ENCODE results near the gene RFESD.

The RFESD gene

GRCh38 chr5:95621839-95622629 is 24.5 kb upstream of the RFESD start:
- H3K27me3 ChIP-seq, result peaks cover 60% of the 10 kb centered on the region
- no peak overlapping the region for H3K27ac ChIP-seq
- no peaks in the 10 kb centered on the region for H3K36me3 ChIP-seq
- no peak for TF ChIP-seq CTCF (IDR thresholded peaks at IDR 0.05)
- H3K4me3 ChIP-seq (ENCODE audit: low read depth in 1 of 2, low read length in 1 of 2), result peak overlapping the region in 1 of 2 experiments; percentile 56
- H3K9me3 ChIP-seq, result no peaks in the 10 kb centered on the region
- H3K4me1 ChIP-seq (ENCODE audit: control insufficient read depth in 1 of 2, insufficient read depth in 1 of 2, low read depth in 1 of 2, low read length in 1 of 2), result peaks cover 24 to 25% of the 10 kb centered on the region in 2 experiments

GRCh38 chr5:95623706-95624105 is 22.9 kb upstream of the RFESD start:
- Histone ChIP-seq H3K9me3 (no peaks in the 10 kb centered on the region), H3K27me3 (peaks cover 51% of the 10 kb centered on the region), H3K4me1 (ENCODE audit: control insufficient read depth in 1 of 2, insufficient read depth in 1 of 2, low read depth in 1 of 2, low read length in 1 of 2) (peaks cover 24 to 25% of the 10 kb centered on the region in 2 experiments), H3K27ac (no peak overlapping the region), H3K4me3 (ENCODE audit: low read depth in 1 of 2, low read length in 1 of 2) (no peak overlapping the region), H3K36me3 (no peaks in the 10 kb centered on the region)
- TF ChIP-seq CTCF (IDR thresholded peaks at IDR 0.05), result no peak

- H3K27me3 ChIP-seq, result peaks cover 44% of the 10 kb centered on the region
- H3K9me3 ChIP-seq, result no peaks in the 10 kb centered on the region
- TF ChIP-seq CTCF (IDR thresholded peaks at IDR 0.05), result no peak
- H3K4me3 ChIP-seq (ENCODE audit: low read depth in 1 of 2, low read length in 1 of 2), result no peak overlapping the region
- no peaks in the 10 kb centered on the region for H3K36me3 ChIP-seq
- H3K4me1 ChIP-seq (ENCODE audit: control insufficient read depth in 1 of 2, insufficient read depth in 1 of 2, low read depth in 1 of 2, low read length in 1 of 2), result peaks cover 22 to 23% of the 10 kb centered on the region in 2 experiments
- no peak overlapping the region for H3K27ac ChIP-seq
These were observed 22.2 kb upstream of the RFESD start for GRCh38 chr5:95624368-95624767.

- no peak overlapping the region for H3K4me3 ChIP-seq (ENCODE audit: low read depth in 1 of 2, low read length in 1 of 2)
- no peak for TF ChIP-seq CTCF (IDR thresholded peaks at IDR 0.05)
- no peak overlapping the region for H3K27ac ChIP-seq
These were observed 19.9 kb upstream of the RFESD start for GRCh38 chr5:95626701-95627100.

GRCh38 chr5:95627971-95628810 is 18.4 kb upstream of the RFESD start:
- Histone ChIP-seq H3K4me1 (ENCODE audit: control insufficient read depth in 1 of 2, insufficient read depth in 1 of 2, low read depth in 1 of 2, low read length in 1 of 2) (peaks cover 0 to 3% of the 10 kb centered on the region in 2 experiments), H3K27ac (no peak overlapping the region), H3K27me3 (peaks cover 6% of the 10 kb centered on the region), H3K9me3 (no peaks in the 10 kb centered on the region), H3K4me3 (ENCODE audit: low read depth in 1 of 2, low read length in 1 of 2) (no peak overlapping the region), H3K36me3 (no peaks in the 10 kb centered on the region)
- no peak for TF ChIP-seq CTCF (IDR thresholded peaks at IDR 0.05)

More at GRCh38 chr5:95626701-95627100, 19.9 kb upstream of the RFESD start:
- H3K27me3 ChIP-seq, result peaks cover 21% of the 10 kb centered on the region
- no peaks in the 10 kb centered on the region for H3K9me3 ChIP-seq
- no peaks in the 10 kb centered on the region for H3K36me3 ChIP-seq
- H3K4me1 ChIP-seq (ENCODE audit: control insufficient read depth in 1 of 2, insufficient read depth in 1 of 2, low read depth in 1 of 2, low read length in 1 of 2), result peaks cover 1 to 2% of the 10 kb centered on the region in 2 experiments

All from neutrophil (primary cell).